Type B pancreatic cell (in vitro differentiated cells): ENCODE measurements around the gene NEO1. TPM values are rescaled to one million over a fixed set of nuclear protein-coding genes. Genes with fewer than 3 reads are reported as not detected.

ENCODE experiments used
- DNase-seq: peaks from one replicate; pipeline ENCODE4 v3.0.0; 2021; ENCODE audit warnings: mixed read lengths; ENCODE audit not compliant: unreplicated experiment; ENCODE audit errors: extremely low spot score
- H3K27ac Mint-ChIP-seq: 2 replicates; pipeline ENCODE4 v1.8.0; 2021; ENCODE audit warnings: mild to moderate bottlenecking, mixed read lengths
- H3K27me3 Mint-ChIP-seq: 2 replicates; pipeline ENCODE4 v1.8.0; 2021; ENCODE audit warnings: mixed read lengths
- H3K36me3 Mint-ChIP-seq: 2 replicates; pipeline ENCODE4 v1.8.0; 2021; ENCODE audit warnings: mixed read lengths
- H3K4me1 Mint-ChIP-seq: one replicate; pipeline ENCODE4 v1.8.0; 2021; ENCODE audit warnings: mixed read lengths; ENCODE audit not compliant: unreplicated experiment
- H3K4me3 Mint-ChIP-seq: 2 replicates; pipeline ENCODE4 v1.8.0; 2021; ENCODE audit warnings: mild to moderate bottlenecking, mixed read lengths
- H3K9me3 Mint-ChIP-seq: 2 replicates; pipeline ENCODE4 v1.8.0; 2021; ENCODE audit warnings: mixed read lengths
- CTCF ChIP-seq: fragments of 200-600 bp; sonication (generic); conservative IDR thresholded peaks from 2 replicates; pipeline ENCODE4 v1.5.0; 2021; ENCODE audit warnings: antibody characterized with exemption, mild to moderate bottlenecking
- total RNA-seq: library from RNA; stranded (reverse); gene quantifications from 2 replicates; pipeline ENCODE4 v1.2.1, GENCODE V29; 2021; ENCODE audit warnings: low replicate concordance

The NEO1 gene
- total RNA-seq, 1 donor from 2014 or later: 94.7 TPM

DNA sequence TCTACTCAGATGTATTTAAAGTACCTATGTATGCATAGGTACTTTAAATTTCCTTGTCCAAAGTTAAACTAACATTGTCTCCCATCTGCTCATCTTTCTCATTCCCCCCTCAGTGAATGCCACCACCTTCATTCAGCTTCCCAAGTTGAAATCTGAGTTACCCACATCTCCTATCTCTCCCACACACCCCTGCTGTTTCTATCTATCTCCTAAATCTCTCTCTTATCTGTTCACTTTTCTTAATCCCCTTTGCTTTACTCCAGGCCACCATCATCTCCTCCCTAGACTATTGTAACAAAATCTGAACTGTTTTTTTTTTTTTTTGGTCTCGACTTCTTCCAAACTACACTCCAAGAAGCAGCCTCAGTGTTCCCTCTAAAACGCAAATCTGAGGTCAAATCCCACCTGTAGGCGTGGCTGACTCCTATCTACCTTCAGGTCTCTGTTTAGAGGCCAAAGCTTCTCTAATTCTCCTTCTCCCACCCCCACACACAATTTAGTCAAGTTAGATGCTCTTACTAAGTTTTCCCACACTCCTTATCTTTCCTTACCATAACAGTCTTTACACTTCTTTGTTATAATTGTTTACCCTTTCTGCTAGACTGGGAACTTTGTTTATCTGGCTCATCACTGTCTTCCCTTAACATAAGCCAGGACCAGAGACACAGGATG is 3.5 kb upstream of the NEO1 start:
- Mint-ChIP-seq H3K27me3 (peaks cover 3% of the 10 kb centered on the region), H3K4me1 (peaks cover 21% of the 10 kb centered on the region), H3K4me3 (no peak overlapping the region), H3K36me3 (no peaks in the 10 kb centered on the region), H3K27ac (peak overlapping the region; percentile 26), H3K9me3 (no peaks in the 10 kb centered on the region)
- no peak for TF ChIP-seq CTCF
- no peak for DNase-seq

DNA sequence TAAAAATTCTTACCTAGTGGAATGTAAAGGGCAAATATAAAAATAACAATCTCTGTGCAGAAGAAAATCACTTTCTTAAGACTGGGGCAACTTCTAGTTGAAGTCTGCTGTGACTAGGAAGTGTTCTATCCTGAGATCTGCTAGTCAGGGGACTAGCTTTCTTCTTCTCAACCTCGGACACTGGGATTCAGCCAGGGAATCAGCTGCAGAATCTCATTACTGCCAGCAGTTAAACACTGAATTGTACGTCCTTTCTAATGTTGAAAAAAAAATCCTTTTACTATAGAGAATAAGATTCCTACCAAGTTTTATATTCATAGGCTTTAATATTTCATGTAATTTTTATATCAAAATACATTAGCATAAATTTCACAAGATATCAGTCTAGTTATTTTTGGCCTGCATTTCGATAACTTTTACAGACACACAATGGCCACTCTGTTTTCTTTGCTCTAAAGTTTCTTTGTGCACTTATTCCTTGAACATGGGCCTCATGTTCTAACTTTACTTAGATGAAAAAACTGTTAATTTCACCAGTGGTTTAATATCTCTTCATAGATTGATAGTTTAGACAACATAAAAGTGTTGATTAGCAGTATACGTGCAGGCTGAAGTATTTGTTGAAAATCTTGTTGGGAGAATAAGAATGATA is 2.6 kb upstream of the NEO1 start:
- Mint-ChIP-seq H3K9me3 (no peaks in the 10 kb centered on the region), H3K36me3 (no peaks in the 10 kb centered on the region), H3K4me3 (peak overlapping the region; percentile 68), H3K27me3 (peaks cover 3% of the 10 kb centered on the region), H3K4me1 (peaks cover 21% of the 10 kb centered on the region), H3K27ac (no peak overlapping the region)
- TF ChIP-seq CTCF: no peak
- DNase-seq: no peak

- Mint-ChIP-seq H3K27me3 (peaks cover 3% of the 10 kb centered on the region), H3K4me3 (peak overlapping the region; percentile 88), H3K27ac (peak overlapping the region; percentile 62), H3K4me1 (peaks cover 21% of the 10 kb centered on the region), H3K9me3 (no peaks in the 10 kb centered on the region), H3K36me3 (no peaks in the 10 kb centered on the region)
- TF ChIP-seq CTCF: no peak
- no peak for DNase-seq
These were observed 1.5 kb upstream of the NEO1 start for GRCh38 chr15:73050561-73051295.

- no peak for DNase-seq
- TF ChIP-seq CTCF: no peak
- Mint-ChIP-seq H3K27me3 (peaks cover 3% of the 10 kb centered on the region), H3K36me3 (no peaks in the 10 kb centered on the region), H3K4me3 (peak overlapping the region; percentile 88), H3K9me3 (no peaks in the 10 kb centered on the region), H3K4me1 (peaks cover 21% of the 10 kb centered on the region), H3K27ac (peak overlapping the region; percentile 62)
These were observed 864 bp upstream of the NEO1 start for GRCh38 chr15:73051391-73051806.

- peak; percentile 41 for TF ChIP-seq CTCF
- no peaks in the 10 kb centered on the region for H3K36me3 Mint-ChIP-seq
- H3K4me1 Mint-ChIP-seq: peaks cover 21% of the 10 kb centered on the region
- H3K27ac Mint-ChIP-seq: peak overlapping the region; percentile 90
- peaks cover 3% of the 10 kb centered on the region for H3K27me3 Mint-ChIP-seq
- no peaks in the 10 kb centered on the region for H3K9me3 Mint-ChIP-seq
- peak; percentile 73 for DNase-seq
- peak overlapping the region; percentile 97 for H3K4me3 Mint-ChIP-seq
These were observed 562 bp downstream of the NEO1 start for GRCh38 chr15:73052653-73053397.
